GM23248 (cell line): ENCODE data around the gene CCNY. TPM values are rescaled to one million over a fixed set of nuclear protein-coding genes. Genes with fewer than 3 reads are reported as not detected.

Experiments used
- DNase-seq: peaks from one replicate; pipeline ENCODE4 v3.0.0-alpha.2; 2015
- H2AFZ ChIP-seq: fragments of 200-600 bp; sonication (generic); 2 replicates; pipeline ENCODE4 v1.6.1; 2016; ENCODE audit warnings: antibody characterized with exemption
- H3F3A ChIP-seq: fragments of 200-600 bp; sonication (generic); 2 replicates; pipeline ENCODE4 v1.6.1; 2016; ENCODE audit warnings: mild to moderate bottlenecking, antibody characterized with exemption, mixed run types; ENCODE audit not compliant: insufficient read depth
- H3K27ac ChIP-seq: fragments of 200-600 bp; sonication (generic); 2 replicates; pipeline ENCODE4 v1.5.1; 2016; ENCODE audit warnings: mild to moderate bottlenecking
- H3K27me3 ChIP-seq: fragments of 200-600 bp; sonication (generic); replicated peaks from 2 replicates; pipeline ENCODE4 v1.6.1; 2016; ENCODE audit warnings: mild to moderate bottlenecking; ENCODE audit not compliant: insufficient read depth
- H3K36me3 ChIP-seq: fragments of 200-600 bp; sonication (generic); 2 replicates; pipeline ENCODE4 v1.6.1; 2016; ENCODE audit warnings: low read depth, mild to moderate bottlenecking
- H3K4me1 ChIP-seq: fragments of 200-600 bp; sonication (generic); 2 replicates; pipeline ENCODE4 v1.6.1; 2016; ENCODE audit warnings: mild to moderate bottlenecking; ENCODE audit not compliant: insufficient read depth
- H3K4me2 ChIP-seq: fragments of 200-600 bp; sonication (generic); one replicate; pipeline ENCODE4 v1.6.1; 2016; ENCODE audit warnings: mild to moderate bottlenecking; ENCODE audit not compliant: unreplicated experiment
- H3K4me3 ChIP-seq: fragments of 200-600 bp; sonication (generic); 2 replicates; pipeline ENCODE4 v1.5.1; 2016; ENCODE audit warnings: mild to moderate bottlenecking
- H3K79me2 ChIP-seq: fragments of 200-600 bp; sonication (generic); 2 replicates; pipeline ENCODE4 v1.6.1; 2016; ENCODE audit warnings: mild to moderate bottlenecking; ENCODE audit not compliant: insufficient read depth
- H3K9ac ChIP-seq: fragments of 200-600 bp; sonication (generic); 2 replicates; pipeline ENCODE4 v1.6.1; 2016; ENCODE audit warnings: mild to moderate bottlenecking
- H3K9me2 ChIP-seq: fragments of 200-600 bp; sonication (generic); 2 replicates; pipeline ENCODE4 v1.6.1; 2016; ENCODE audit warnings: mixed run types, mild to moderate bottlenecking, moderate library complexity; ENCODE audit not compliant: insufficient read depth
- H3K9me3 ChIP-seq: fragments of 200-600 bp; sonication (generic); one replicate; pipeline ENCODE4 v1.6.1; 2017; ENCODE audit warnings: low read depth
- H4K20me1 ChIP-seq: fragments of 200-600 bp; sonication (generic); 2 replicates; pipeline ENCODE4 v1.6.0; 2016; ENCODE audit not compliant: insufficient read depth
- EZH2 ChIP-seq: fragments of 200-600 bp; sonication (generic); IDR thresholded peaks from 2 replicates; pipeline ENCODE4 v1.6.1; 2018; ENCODE audit warnings: antibody characterized with exemption, mild to moderate bottlenecking; ENCODE audit not compliant: insufficient read depth, poor library complexity, severe bottlenecking
- EZH2phosphoT487 ChIP-seq: fragments of 200-600 bp; sonication (generic); IDR thresholded peaks from 2 replicates; pipeline ENCODE4 v1.6.1; 2018; ENCODE audit warnings: antibody characterized with exemption, moderate library complexity, mild to moderate bottlenecking, low read depth; ENCODE audit not compliant: insufficient read depth
- whole genome bisulfite sequencing, 2 experiments: methylation state at CpG; one replicate each; pipeline ENCODE4 v1.1.6; 2015 to 2017; ENCODE audit warnings: low lambda C conversion rate in 2 of 2, low coverage in 1 of 2; ENCODE audit errors: missing lambda C conversion rate in 2 of 2; 5-methylcytosine and 5-hydroxymethylcytosine counted together
- in situ Hi-C: fragments of 300-500 bp; cut with MboI; formaldehyde crosslinking; loops from 2 replicates; pipeline ENCODE4 v1.15.0; 2020
- polyA plus RNA-seq: library from polyadenylated mRNA; unstranded; fragments of >200 nt; fragmentation: Nextera tagmentation; extraction: Ambion mirVana; gene quantifications from 2 replicates; pipeline ENCODE4 v1.2.1, GENCODE V29; 2016
- total RNA-seq: library from RNA; depleted of rRNA; stranded (reverse); fragments of >200 nt; shearing (Covaris generic); gene quantifications from 2 replicates; pipeline ENCODE4 v1.2.3, GENCODE V29; 2014

Gene CCNY
- total and polyA plus RNA-seq, 2 experiments from 2014 or later, result 12.8 to 70.4 TPM

GRCh38 chr10:35412003-35412723 lies 75.9 kb downstream of the CCNY start:
- Histone ChIP-seq H3K4me2 (peak overlapping the region; percentile 62), H3K79me2 (peaks cover 99% of the 10 kb centered on the region), H3K9me3 (no peaks in the 10 kb centered on the region), H3F3A (peaks cover 47% of the 10 kb centered on the region), H4K20me1 (0 out of 2 replicates have a peak, but pooled peaks cover 15% of the 10 kb centered on the region), H3K36me3 (no peaks in the 10 kb centered on the region), H3K27ac (no peak overlapping the region), H3K27me3 (no peaks in the 10 kb centered on the region), H2AFZ (no peak overlapping the region), H3K4me1 (peaks cover 49% of the 10 kb centered on the region), H3K9me2 (no peaks in the 10 kb centered on the region), H3K9ac (no peak overlapping the region), H3K4me3 (no peak overlapping the region)
- no peak for DNase-seq
- 67 to 73% methylated on average over 4 of the region's 4 CpGs for WGBS, 2 experiments
- TF ChIP-seq EZH2 (no peak), EZH2phosphoT487 (no peak)
- in situ Hi-C loops, result no loop called here

- Histone ChIP-seq H3K27ac (peak overlapping the region; percentile 61), H3K79me2 (peaks cover 99% of the 10 kb centered on the region), H3K9me3 (no peaks in the 10 kb centered on the region), H3K36me3 (no peaks in the 10 kb centered on the region), H3F3A (peaks cover 47% of the 10 kb centered on the region), H4K20me1 (0 out of 2 replicates have a peak, but pooled peaks cover 15% of the 10 kb centered on the region), H3K9ac (no peak overlapping the region), H3K27me3 (no peaks in the 10 kb centered on the region), H3K4me1 (peaks cover 49% of the 10 kb centered on the region), H3K4me3 (peak overlapping the region; percentile 44), H2AFZ (no peak overlapping the region), H3K4me2 (peak overlapping the region; percentile 62), H3K9me2 (no peaks in the 10 kb centered on the region)
- WGBS, 2 experiments, result 56 to 58% methylated on average over 4 of the region's 4 CpGs
- in situ Hi-C loops, result no loop called here
- TF ChIP-seq EZH2phosphoT487 (no peak), EZH2 (no peak)
- peak; percentile 58 for DNase-seq
These were observed 76.7 kb downstream of the CCNY start for GRCh38 chr10:35412900-35413491.

GRCh38 chr10:35413985-35414861 lies 77.9 kb downstream of the CCNY start:
- WGBS, 2 experiments, result 92 to 93% methylated on average over 12 of the region's 12 CpGs
- in situ Hi-C loops, result no loop called here
- 0 out of 2 replicates have a peak, but pooled peaks cover 15% of the 10 kb centered on the region for H4K20me1 ChIP-seq
- H3K36me3 ChIP-seq, result no peaks in the 10 kb centered on the region
- H3K9me2 ChIP-seq, result no peaks in the 10 kb centered on the region
- H3K4me3 ChIP-seq, result no peak overlapping the region
- H2AFZ ChIP-seq, result no peak overlapping the region
- H3K27ac ChIP-seq, result peak overlapping the region; percentile 61; the same call in 1 of the 2 replicates
- peaks cover 99% of the 10 kb centered on the region for H3K79me2 ChIP-seq
- H3K4me2 ChIP-seq, result no peak overlapping the region
- H3K27me3 ChIP-seq, result no peaks in the 10 kb centered on the region
- H3K9ac ChIP-seq, result no peak overlapping the region
- DNase-seq, result peak; percentile 48
- H3K9me3 ChIP-seq, result no peaks in the 10 kb centered on the region
- no peak for TF ChIP-seq EZH2phosphoT487
- H3K4me1 ChIP-seq, result peaks cover 43% of the 10 kb centered on the region
- H3F3A ChIP-seq, result peaks cover 38% of the 10 kb centered on the region

- Histone ChIP-seq H3K4me2 (no peak overlapping the region), H4K20me1 (0 out of 2 replicates have a peak, but pooled peaks cover 8% of the 10 kb centered on the region), H3K4me3 (no peak overlapping the region), H3K9me2 (no peaks in the 10 kb centered on the region), H3K9ac (no peak overlapping the region), H3K9me3 (no peaks in the 10 kb centered on the region), H3K36me3 (no peaks in the 10 kb centered on the region), H3K27ac (no peak overlapping the region), H3K79me2 (peaks cover 100% of the 10 kb centered on the region), H3F3A (peaks cover 34% of the 10 kb centered on the region), H3K27me3 (no peaks in the 10 kb centered on the region), H3K4me1 (peaks cover 43% of the 10 kb centered on the region), H2AFZ (no peak overlapping the region)
- 84 to 88% methylated on average over 5 of the region's 5 CpGs for WGBS, 2 experiments
- DNase-seq, result no peak
- TF ChIP-seq EZH2phosphoT487, result no peak
- TF ChIP-seq EZH2, result no peak
- in situ Hi-C loops, result no loop called here
These were observed 79.2 kb downstream of the CCNY start for GRCh38 chr10:35415505-35415904.
